CD4-positive, alpha-beta T cell (primary cell): ENCODE data around the gene NELL2. TPM values are rescaled to one million over a fixed set of nuclear protein-coding genes. Genes with fewer than 3 reads are reported as not detected.

ENCODE experiments used
- ATAC-seq: fragments of 200-7000 bp; cut with Tn5 transposase; one replicate; pipeline ENCODE4 v1.10.0; 2022; ENCODE audit warnings: mild to moderate bottlenecking; ENCODE audit not compliant: poor library complexity
- CTCF ChIA-PET: fragments of 350-600 bp; sonication (Branson Sonifier 250); formaldehyde crosslinking; loops from one replicate; lab custom pipeline; 2021; ENCODE audit warnings: antibody characterized with exemption, inconsistent platforms; lab: Charles Lee
- POLR2A ChIA-PET: fragments of 350-600 bp; sonication (Branson Sonifier 250); formaldehyde crosslinking; loops from one replicate; lab custom pipeline; 2021; ENCODE audit warnings: antibody characterized with exemption, inconsistent platforms; lab: Charles Lee
- DNase-seq, 14 experiments: peaks; one replicate each; pipeline ENCODE4 v3.0.0-alpha.2; 2013 to 2020; ENCODE audit warnings: mixed read lengths in 2 of 14
- H3K27ac ChIP-seq, 2 donors: one replicate each; pipeline versions ENCODE4 v1.5.1 to v1.7.0; 2013; ENCODE audit warnings: low read length in 2 of 2, low read depth in 1 of 2, mild to moderate bottlenecking in 1 of 2
- H3K27me3 ChIP-seq, 2 experiments: 1 replicate in 1 of 2; 2 replicates in 1 of 2; pipeline versions ENCODE4 v1.6.1 to v1.7.0; 2013; ENCODE audit warnings: low read length in 2 of 2, control low read depth in 1 of 2, mild to moderate bottlenecking in 1 of 2, moderate library complexity in 1 of 2; ENCODE audit not compliant: insufficient read depth in 2 of 2, control insufficient read depth in 1 of 2
- H3K36me3 ChIP-seq: one replicate; pipeline ENCODE4 v1.6.1; 2013; ENCODE audit warnings: low read length, control low read depth; ENCODE audit not compliant: insufficient read depth
- H3K4me1 ChIP-seq: one replicate; pipeline ENCODE4 v1.6.1; 2013; ENCODE audit warnings: low read length, control low read depth; ENCODE audit not compliant: insufficient read depth
- H3K4me3 ChIP-seq: one replicate; pipeline ENCODE4 v1.5.1; 2013; ENCODE audit warnings: mild to moderate bottlenecking, low read length, moderate library complexity
- H3K9me3 ChIP-seq, 2 experiments: 1 replicate in 1 of 2; 2 replicates in 1 of 2; pipeline versions ENCODE4 v1.6.1 to v1.7.0; 2013; ENCODE audit warnings: low read length in 2 of 2, mild to moderate bottlenecking in 2 of 2, control low read depth in 1 of 2, moderate library complexity in 1 of 2; ENCODE audit not compliant: control insufficient read depth in 1 of 2, insufficient read depth in 1 of 2
- H3K27ac Mint-ChIP-seq: one replicate; pipeline ENCODE4 v1.8.0; 2020; ENCODE audit warnings: mixed read lengths
- H3K27me3 Mint-ChIP-seq: one replicate; pipeline ENCODE4 v1.8.0; 2021; ENCODE audit warnings: mixed read lengths
- H3K36me3 Mint-ChIP-seq: one replicate; pipeline ENCODE4 v1.8.0; 2021; ENCODE audit warnings: low read depth, mixed read lengths
- H3K4me1 Mint-ChIP-seq: one replicate; pipeline ENCODE4 v1.8.0; 2021; ENCODE audit warnings: low read depth, mixed read lengths
- H3K4me3 Mint-ChIP-seq: one replicate; pipeline ENCODE4 v1.8.0; 2020; ENCODE audit warnings: mild to moderate bottlenecking, mixed read lengths
- H3K9me3 Mint-ChIP-seq: one replicate; pipeline ENCODE4 v1.8.0; 2020; ENCODE audit warnings: mixed read lengths
- CTCF ChIP-seq: fragments of 200-600 bp; IDR thresholded peaks from one replicate; pipeline ENCODE4 v1.8.0; 2022; ENCODE audit warnings: antibody characterized with exemption, mild to moderate bottlenecking
- intact Hi-C, 2 experiments: fragments of 100-400 bp; cut with DNase I in 1 of 2; cut with micrococcal nuclease in 1 of 2; formaldehyde crosslinking; loops; one replicate each; pipeline versions ENCODE4 v1.15.1 to v1.9.0; 2023 to 2025; cut with DNase I, micrococcal nuclease
- total RNA-seq, 174 experiments: library from RNA in 2 of 174; stranded (reverse) in 2 of 174; gene quantifications; one replicate each; pipeline ENCODE4 v1.2.3 and lab custom pipeline; 2021 to 2026

NELL2 gene
- total RNA-seq, 2 experiments from 2014 or later: 142 to 147 TPM

DNA sequence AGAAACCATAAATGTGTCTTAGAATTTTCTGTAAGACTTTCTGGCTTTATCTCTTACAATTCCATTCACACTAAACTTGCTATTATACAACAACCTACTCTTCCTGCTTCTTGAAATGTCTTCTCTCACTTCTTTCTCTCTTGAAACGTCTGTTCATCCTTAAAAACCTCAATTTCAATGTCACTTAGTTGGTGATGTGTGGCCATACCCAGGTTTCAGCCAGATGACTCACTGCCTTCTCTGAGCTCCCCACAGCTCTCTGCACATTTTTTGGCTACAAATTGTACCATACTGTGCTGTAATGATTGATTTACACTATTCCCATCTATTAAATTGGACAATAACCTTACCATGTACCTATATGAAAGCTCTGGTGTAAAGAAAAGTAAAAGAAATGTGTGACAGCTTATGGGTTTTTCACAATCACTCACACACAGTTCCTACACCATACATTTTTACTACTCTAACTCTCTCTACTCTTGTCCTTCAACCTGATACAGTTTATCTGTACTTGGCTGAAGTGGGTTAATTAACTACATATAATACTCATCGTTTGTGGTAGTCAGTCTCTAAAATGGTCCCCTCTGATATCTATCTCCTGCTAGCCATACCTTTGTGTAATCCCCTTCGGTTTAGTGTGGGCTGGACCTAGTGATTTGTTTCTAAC lies 222.1 kb downstream of the NELL2 start:
- Mint-ChIP-seq H3K4me1 (no peaks in the 10 kb centered on the region), H3K36me3 (peaks cover 20% of the 10 kb centered on the region), H3K4me3 (no peak overlapping the region), H3K27ac (no peak overlapping the region), H3K27me3 (no peaks in the 10 kb centered on the region), H3K9me3 (peaks cover 2% of the 10 kb centered on the region)
- H3K4me3 ChIP-seq: no peak overlapping the region
- TF ChIP-seq CTCF: no peak
- H3K9me3 ChIP-seq: no peaks in the 10 kb centered on the region
- intact Hi-C loops: no loop called here
- H3K4me1 ChIP-seq: no peaks in the 10 kb centered on the region
- ATAC-seq: no peak
- no peaks in the 10 kb centered on the region for H3K27me3 ChIP-seq
- H3K36me3 ChIP-seq: no peaks in the 10 kb centered on the region
- no peak overlapping the region for H3K27ac ChIP-seq
- POLR2A ChIA-PET: no interaction called here
- no peak for DNase-seq
- CTCF ChIA-PET: interaction anchor here (1.2 kb wide), 1 partner anchor 24 kb away, joined by 3 read pairs; no protein-coding TSS in a partner anchor

GRCh38 chr12:44649693-44650092 lies 226.4 kb downstream of the NELL2 start:
- ChIA-PET CTCF (no interaction called here), POLR2A (no interaction called here)
- Mint-ChIP-seq H3K36me3 (peaks cover 6% of the 10 kb centered on the region), H3K27me3 (no peaks in the 10 kb centered on the region), H3K9me3 (no peaks in the 10 kb centered on the region), H3K27ac (no peak overlapping the region), H3K4me3 (no peak overlapping the region), H3K4me1 (no peaks in the 10 kb centered on the region)
- Histone ChIP-seq H3K9me3 (no peaks in the 10 kb centered on the region), H3K4me3 (no peak overlapping the region), H3K27me3 (no peaks in the 10 kb centered on the region), H3K4me1 (no peaks in the 10 kb centered on the region), H3K36me3 (no peaks in the 10 kb centered on the region), H3K27ac (no peak overlapping the region)
- DNase-seq: no peak
- intact Hi-C loops: no loop called here
- no peak for ATAC-seq
- no peak for TF ChIP-seq CTCF

GRCh38 chr12:44647917-44648690 lies 228.0 kb downstream of the NELL2 start:
- no peaks in the 10 kb centered on the region for H3K9me3 Mint-ChIP-seq
- H3K27me3 ChIP-seq: no peaks in the 10 kb centered on the region
- ChIA-PET POLR2A (no interaction called here), CTCF (interaction anchor here (0.8 kb wide), 1 partner anchor 8 kb away, joined by 3 read pairs; no protein-coding TSS in a partner anchor)
- H3K4me3 Mint-ChIP-seq: no peak overlapping the region
- no peak overlapping the region for H3K27ac ChIP-seq
- TF ChIP-seq CTCF: no peak
- no peaks in the 10 kb centered on the region for H3K4me1 Mint-ChIP-seq
- intact Hi-C loops: no loop called here
- no peaks in the 10 kb centered on the region for H3K27me3 Mint-ChIP-seq
- ATAC-seq (no peak), DNase-seq (no peak)
- no peak overlapping the region for H3K27ac Mint-ChIP-seq
- no peaks in the 10 kb centered on the region for H3K4me1 ChIP-seq
- no peaks in the 10 kb centered on the region for H3K36me3 ChIP-seq
- H3K36me3 Mint-ChIP-seq: peaks cover 12% of the 10 kb centered on the region
- no peaks in the 10 kb centered on the region for H3K9me3 ChIP-seq
- no peak overlapping the region for H3K4me3 ChIP-seq
